Stimulated activated naive CD8-positive, alpha-beta T cell treated with anti-CD3 and anti-CD28 coated beads, Interleukin-15, amount 100 ng/mL, for 72 hours (primary cell): ENCODE measurements around the gene IGLON5.

Experiments used
- ATAC-seq: fragments of 150-1000 bp; cut with Tn5 transposase; 2 replicates; pipeline ENCODE4 v1.10.0; 2021; ENCODE audit warnings: mild to moderate bottlenecking, moderate library complexity
- DNase-seq, 2 donors: peaks; one replicate each; pipeline ENCODE4 v3.0.0; 2021 to 2022
- H3K27ac Mint-ChIP-seq, 2 donors: one replicate each; pipeline ENCODE4 v1.8.0; 2022; ENCODE audit warnings: mild to moderate bottlenecking in 2 of 2, mixed read lengths in 2 of 2, moderate library complexity in 2 of 2
- H3K27me3 Mint-ChIP-seq: one replicate; pipeline ENCODE4 v1.8.0; 2022; ENCODE audit warnings: mixed read lengths
- H3K4me1 Mint-ChIP-seq: one replicate; pipeline ENCODE4 v1.8.0; 2022; ENCODE audit warnings: mild to moderate bottlenecking, mixed read lengths
- H3K4me3 Mint-ChIP-seq, 2 donors: one replicate each; pipeline ENCODE4 v1.8.0; 2022; ENCODE audit warnings: mild to moderate bottlenecking in 2 of 2, mixed read lengths in 2 of 2, moderate library complexity in 1 of 2
- H3K9me3 Mint-ChIP-seq, 2 donors: one replicate each; pipeline ENCODE4 v1.8.0; 2022; ENCODE audit warnings: mixed read lengths in 2 of 2

Gene IGLON5

DNA sequence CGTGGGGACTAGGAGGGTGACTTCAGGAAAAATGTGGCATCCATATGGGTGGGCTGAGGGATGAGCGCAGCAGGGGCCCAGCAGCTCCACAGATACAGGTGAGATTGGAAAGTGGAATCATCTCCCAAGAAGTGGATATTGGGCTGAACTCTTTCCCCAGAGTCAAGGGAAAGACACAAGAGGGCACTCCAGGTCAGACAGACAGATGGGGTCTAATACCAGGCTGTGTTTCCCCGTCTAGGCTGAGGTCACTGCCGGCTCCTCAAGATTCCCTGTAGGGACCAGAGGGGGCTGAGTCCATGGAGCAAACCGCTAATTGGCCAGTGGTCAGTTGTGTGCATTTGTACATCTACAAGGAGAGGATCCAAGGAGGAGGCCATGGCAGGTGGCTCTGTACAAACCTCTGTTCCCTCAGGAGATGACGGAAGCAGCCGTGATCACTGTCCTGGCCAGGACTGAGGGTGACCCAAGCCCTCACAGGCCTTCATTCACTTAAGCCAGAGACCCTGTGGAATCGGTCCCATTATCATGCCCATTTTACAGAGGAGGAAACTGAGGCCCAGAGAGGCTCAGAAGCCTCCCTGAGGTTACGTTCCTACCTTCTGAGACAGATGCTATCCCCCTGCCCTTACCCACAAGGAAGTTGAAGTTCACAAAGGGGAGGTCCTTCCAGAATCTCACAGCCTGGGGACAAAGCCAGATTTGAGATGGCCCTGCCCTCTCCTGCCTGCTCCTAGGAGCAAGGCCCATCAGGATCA, 14.9 kb upstream of the IGLON5 start:
- no peak for ATAC-seq
- H3K27me3 Mint-ChIP-seq: peaks cover 23% of the 10 kb centered on the region
- H3K4me3 Mint-ChIP-seq: no peak overlapping the region
- no peak for DNase-seq
- H3K4me1 Mint-ChIP-seq: no peaks in the 10 kb centered on the region
- no peak overlapping the region for H3K27ac Mint-ChIP-seq
- H3K9me3 Mint-ChIP-seq: no peaks in the 10 kb centered on the region

DNA sequence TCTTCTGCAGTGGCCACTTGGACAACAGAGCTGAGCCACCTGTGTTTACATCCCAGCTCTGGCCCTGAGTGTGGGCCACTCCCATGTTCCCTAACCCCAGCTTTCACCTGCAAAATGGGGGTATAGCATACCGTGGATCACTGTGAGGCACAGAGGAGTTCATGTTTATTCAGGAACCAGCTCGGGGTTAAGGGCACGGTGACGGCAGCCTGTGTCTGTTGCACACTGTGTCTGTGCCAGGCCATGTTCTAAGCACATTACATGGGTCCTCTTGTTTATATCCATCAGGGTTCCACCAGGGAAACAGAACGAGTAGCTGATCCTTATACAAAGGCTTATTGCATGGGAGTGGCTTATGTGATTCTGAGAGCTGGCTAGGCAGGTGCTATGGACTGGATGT, 14.0 kb upstream of the IGLON5 start:
- Mint-ChIP-seq H3K4me3 (no peak overlapping the region), H3K27me3 (peaks cover 23% of the 10 kb centered on the region), H3K4me1 (no peaks in the 10 kb centered on the region), H3K9me3 (no peaks in the 10 kb centered on the region), H3K27ac (no peak overlapping the region)
- no peak for DNase-seq
- ATAC-seq: no peak

DNA sequence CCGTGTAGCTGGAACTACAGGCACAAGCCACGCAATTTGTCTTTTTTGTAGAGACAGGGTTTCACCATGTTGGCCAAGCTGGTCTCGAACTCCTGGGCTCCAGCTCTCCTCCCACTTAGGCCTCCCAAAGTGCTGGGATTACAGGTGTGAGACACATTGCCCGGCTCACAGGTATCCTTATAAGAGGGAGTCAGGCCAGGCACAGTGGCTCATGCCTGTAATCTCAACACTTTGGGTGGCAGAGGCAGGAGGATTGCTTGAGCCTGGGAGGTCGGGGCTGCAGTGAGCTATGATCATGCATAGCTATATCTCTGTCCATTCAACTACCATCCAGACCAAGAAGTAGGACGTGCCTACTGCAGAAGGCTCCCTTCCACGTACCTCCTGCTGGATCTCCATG, 10.2 kb upstream of the IGLON5 start:
- Mint-ChIP-seq H3K4me3 (no peak overlapping the region), H3K9me3 (peaks cover 7 to 9% of the 10 kb centered on the region in 2 donors), H3K4me1 (no peaks in the 10 kb centered on the region), H3K27me3 (peaks cover 8% of the 10 kb centered on the region), H3K27ac (no peak overlapping the region)
- ATAC-seq (no peak), DNase-seq (no peak)

DNA sequence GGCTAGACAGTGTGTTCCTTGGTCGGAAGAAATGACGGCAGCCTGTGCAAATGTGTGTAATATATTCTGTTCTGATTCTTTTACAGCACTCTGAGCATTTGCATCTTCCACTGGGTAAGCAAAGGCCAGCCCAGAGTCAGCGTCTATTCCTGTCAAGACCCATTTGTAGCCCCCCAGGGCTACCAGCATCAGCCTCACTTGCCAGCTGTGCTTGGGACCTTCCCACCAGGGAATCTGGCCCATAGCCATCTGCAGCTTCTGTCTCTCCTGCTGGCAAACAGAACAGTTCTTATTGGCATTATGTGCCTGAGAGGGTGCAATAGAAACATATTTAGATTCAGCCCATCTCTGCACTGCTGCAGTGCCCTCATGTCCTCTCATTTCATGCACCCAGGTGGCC, 6.0 kb upstream of the IGLON5 start:
- ATAC-seq: no peak
- Mint-ChIP-seq H3K9me3 (peaks cover 20% of the 10 kb centered on the region in 2 donors), H3K4me3 (no peak overlapping the region), H3K4me1 (no peaks in the 10 kb centered on the region), H3K27me3 (peaks cover 42% of the 10 kb centered on the region), H3K27ac (no peak overlapping the region)
- no peak for DNase-seq

DNA sequence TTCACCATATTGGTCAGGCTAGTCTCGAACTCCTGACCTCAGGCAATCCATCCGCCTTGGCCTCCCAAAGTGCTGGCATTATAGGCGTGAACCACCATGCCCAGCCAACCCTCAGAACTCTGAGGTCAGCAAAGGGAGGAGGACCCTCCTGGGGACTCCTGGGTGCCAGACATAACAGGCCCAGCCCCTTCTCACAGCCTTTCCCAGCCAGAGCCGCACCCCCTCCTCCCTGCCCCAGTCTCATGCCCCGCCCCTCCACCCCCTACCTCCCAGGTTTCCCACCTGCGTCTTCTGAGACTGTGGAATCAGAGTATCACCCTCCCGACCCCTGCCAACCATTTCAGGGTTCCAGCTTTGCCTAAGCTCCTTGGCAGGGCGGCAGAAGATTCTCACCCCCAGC, 5.2 kb downstream of the IGLON5 start:
- Mint-ChIP-seq H3K4me1 (no peaks in the 10 kb centered on the region), H3K27me3 (peaks cover 39% of the 10 kb centered on the region), H3K4me3 (no peak overlapping the region), H3K27ac (no peak overlapping the region), H3K9me3 (peaks cover 4 to 10% of the 10 kb centered on the region in 2 donors)
- no peak for DNase-seq
- ATAC-seq: no peak

DNA sequence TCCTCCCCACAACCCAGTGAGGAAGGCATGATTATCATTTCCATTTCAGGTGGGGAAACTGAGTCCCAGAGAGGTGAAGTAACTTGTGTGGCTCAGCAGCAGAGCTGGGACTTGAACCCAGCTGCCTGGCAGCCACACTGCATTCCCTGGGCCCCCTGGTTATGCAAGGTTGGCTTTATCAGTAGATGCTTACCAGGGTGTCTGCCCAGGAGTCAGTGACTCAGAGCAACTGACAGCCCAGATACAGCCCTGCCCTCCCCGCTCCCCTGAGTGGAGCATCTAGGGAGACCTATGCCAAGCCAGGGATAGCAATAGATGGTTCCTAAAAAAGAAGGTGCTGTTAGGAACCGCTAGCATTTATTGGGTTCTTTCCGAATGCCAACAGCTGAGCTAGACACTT, 5.9 kb downstream of the IGLON5 start:
- Mint-ChIP-seq H3K4me1 (no peaks in the 10 kb centered on the region), H3K9me3 (peaks cover 4 to 10% of the 10 kb centered on the region in 2 donors), H3K27ac (no peak overlapping the region), H3K27me3 (peaks cover 36% of the 10 kb centered on the region), H3K4me3 (no peak overlapping the region)
- ATAC-seq: no peak
- no peak for DNase-seq

DNA sequence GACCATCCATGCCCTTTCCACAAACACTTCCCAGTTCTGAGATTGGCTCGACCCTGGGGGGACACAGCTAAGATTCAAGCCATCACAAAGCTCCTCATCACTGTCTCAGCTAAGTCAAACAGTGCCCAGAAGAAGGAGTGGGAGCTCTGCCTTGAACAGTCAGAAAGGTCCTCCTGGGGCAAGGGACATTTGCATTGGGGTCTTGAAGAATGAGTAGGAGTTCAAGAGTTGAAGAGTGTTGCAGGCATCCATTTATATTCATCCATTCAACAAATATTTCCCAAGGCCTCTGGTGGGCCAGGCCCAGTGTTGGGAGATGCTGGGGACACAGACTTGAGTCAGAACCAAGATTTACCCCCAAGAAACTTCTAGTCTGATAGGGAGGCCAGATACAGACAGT, 6.5 kb downstream of the IGLON5 start:
- no peak for DNase-seq
- peaks cover 36% of the 10 kb centered on the region for H3K27me3 Mint-ChIP-seq
- H3K4me1 Mint-ChIP-seq: no peaks in the 10 kb centered on the region
- H3K4me3 Mint-ChIP-seq: no peak overlapping the region
- no peak overlapping the region for H3K27ac Mint-ChIP-seq
- peaks cover 4 to 10% of the 10 kb centered on the region in 2 donors for H3K9me3 Mint-ChIP-seq
- ATAC-seq: no peak

DNA sequence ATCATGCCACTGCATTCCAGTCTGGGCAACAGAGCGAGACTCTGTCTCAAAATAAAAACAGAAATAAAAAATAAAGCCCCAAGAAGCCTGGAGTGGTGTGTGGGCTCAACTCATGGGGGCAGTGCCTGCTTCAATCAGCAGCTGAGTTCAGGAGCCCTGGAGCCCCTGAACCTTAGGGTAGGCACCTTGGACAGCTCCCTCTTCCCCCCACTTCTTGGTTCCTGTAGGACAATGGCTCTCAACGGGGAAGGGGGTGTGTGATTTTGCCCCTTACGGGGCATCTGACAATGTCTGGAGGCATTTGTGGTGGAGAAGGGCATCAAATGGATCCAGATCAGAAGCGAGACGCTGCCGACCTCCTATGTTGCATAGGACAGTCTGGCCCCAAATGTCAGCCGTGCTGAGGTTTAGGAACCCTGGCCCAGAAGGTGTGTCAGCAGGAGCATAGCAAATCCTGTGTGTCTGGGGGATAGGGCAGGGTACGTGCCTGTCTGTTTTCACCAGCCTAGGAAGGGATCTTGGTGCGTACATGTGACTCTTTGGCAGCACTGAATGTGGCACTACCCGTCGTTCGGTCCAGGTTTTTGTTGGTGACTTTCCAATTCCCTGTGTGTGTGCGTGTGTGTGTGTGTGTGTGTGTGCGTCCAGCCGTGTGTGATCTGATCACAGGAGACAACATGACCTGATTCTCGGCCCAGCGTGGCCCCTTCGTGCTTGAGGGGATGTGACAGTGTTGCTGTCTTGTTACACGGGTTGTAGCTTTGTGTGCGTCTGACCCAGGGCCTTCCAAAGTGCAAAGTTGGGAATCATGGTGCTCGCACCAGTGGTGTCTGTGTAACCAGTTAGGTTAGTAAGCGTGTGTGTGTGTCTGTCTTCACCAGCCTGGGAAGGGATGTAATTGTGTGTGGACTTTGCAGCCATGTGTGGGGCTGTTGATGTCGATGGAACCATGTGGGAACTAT, 7.5 kb downstream of the IGLON5 start:
- Mint-ChIP-seq H3K9me3 (peaks cover 4 to 10% of the 10 kb centered on the region in 2 donors), H3K4me1 (no peaks in the 10 kb centered on the region), H3K4me3 (no peak overlapping the region), H3K27me3 (peaks cover 36% of the 10 kb centered on the region), H3K27ac (no peak overlapping the region)
- ATAC-seq (no peak), DNase-seq (no peak)

DNA sequence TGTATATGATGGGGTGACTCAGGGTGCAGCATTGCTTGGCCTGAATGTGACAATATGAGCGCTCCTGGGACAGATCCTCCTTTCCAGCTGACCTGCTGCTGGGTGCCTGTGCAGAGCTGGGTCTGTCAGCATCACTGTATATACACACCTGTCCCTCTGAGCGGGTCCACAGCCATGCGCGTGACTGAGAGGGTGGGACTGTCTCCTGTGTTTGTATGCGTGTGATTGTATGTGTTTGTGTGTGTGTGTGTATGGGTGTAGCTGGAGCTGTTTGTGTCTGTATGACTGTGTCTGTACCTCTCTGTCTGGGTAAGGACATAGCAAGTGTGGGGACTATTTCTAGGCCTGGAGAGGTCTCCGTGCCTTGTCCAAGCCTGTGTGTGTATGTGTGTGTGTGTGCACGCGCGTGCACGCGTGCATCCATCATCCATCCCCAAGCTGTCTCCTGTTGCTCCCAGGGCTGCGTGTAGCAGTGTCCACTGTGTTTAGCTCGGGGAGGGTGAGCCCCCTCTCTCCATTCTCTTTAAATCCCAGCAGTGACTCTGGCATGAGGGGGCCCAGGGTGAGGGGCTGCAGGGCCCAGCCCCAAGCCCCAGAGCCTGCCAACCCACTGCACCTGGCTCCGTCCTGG, 8.3 kb downstream of the IGLON5 start:
- Mint-ChIP-seq H3K9me3 (peaks cover 4 to 6% of the 10 kb centered on the region in 2 donors), H3K4me3 (no peak overlapping the region), H3K4me1 (no peaks in the 10 kb centered on the region), H3K27ac (no peak overlapping the region), H3K27me3 (peaks cover 36% of the 10 kb centered on the region)
- DNase-seq (no peak), ATAC-seq (no peak)

DNA sequence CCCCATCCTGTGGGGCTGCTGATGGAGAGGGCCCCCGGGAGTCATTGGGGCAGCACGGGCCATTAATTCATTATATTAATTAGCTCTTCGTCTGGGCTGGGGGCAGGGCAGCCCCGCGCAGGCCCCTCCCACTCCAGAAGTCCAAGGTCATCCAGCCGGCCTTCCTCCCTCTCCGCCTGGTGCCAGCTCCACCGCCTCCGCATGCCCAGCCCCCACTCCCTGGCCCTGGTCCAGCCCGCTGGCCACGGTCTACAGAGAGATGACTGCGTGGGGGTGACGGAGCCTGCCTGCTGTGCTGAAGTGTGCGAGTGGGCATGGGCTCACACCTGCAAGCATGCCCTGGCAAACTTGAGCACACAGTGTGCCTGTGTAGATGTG, 8.8 kb downstream of the IGLON5 start:
- DNase-seq (no peak), ATAC-seq (no peak)
- Mint-ChIP-seq H3K9me3 (peaks cover 1 to 3% of the 10 kb centered on the region in 2 donors), H3K27ac (no peak overlapping the region), H3K27me3 (peaks cover 36% of the 10 kb centered on the region), H3K4me3 (no peak overlapping the region), H3K4me1 (peaks cover under 1% of the 10 kb centered on the region)

DNA sequence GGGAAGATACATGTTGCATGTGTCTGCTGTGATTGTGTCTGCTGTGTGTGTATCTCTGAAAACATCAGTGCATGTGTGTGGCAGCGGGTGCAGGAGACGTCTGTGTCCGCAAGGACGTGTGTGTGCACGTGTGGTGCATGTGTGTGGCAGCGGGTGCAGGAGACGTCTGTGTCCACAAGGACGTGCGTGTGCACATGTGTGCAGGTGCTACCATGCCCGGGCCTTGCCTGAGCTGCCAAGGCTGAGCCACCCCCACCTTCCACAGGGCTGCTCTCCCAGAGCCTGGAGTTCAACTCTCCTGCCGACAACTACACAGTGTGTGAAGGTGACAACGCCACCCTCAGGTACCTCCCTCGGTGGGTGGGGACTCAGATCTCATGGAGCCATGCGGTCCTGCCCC, 10.4 kb downstream of the IGLON5 start:
- H3K27ac Mint-ChIP-seq: no peak overlapping the region

DNA sequence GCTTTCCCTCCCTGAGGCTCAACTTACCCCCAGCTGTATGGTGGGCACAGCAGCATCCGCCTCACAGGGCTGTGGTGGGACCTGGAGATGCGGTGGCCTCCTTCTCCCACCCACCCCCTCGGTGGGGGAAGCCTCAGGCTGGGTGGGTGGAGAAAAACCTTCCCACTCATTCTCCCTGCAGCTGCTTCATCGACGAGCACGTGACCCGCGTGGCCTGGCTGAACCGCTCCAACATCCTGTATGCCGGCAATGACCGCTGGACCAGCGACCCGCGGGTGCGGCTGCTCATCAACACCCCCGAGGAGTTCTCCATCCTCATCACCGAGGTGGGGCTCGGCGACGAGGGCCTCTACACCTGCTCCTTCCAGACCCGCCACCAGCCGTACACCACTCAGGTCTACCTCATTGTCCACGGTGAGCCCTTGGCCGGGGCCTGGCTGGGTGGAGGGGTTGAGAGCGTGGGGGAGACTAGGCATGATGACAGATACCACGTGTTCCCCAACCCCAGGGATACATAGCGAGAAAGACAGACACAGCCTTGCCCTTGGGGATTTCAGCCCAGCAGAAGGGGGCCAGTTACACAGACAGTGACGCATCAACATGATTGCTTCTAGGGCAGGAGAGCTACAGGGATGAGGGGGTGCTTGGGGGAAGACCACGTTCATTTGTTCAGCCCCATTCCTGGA, 12.2 kb downstream of the IGLON5 start:
- peaks cover 23% of the 10 kb centered on the region for H3K4me1 Mint-ChIP-seq
- ATAC-seq (no peak), DNase-seq (no peak)
- no peak overlapping the region for H3K4me3 Mint-ChIP-seq
- no peaks in the 10 kb centered on the region for H3K9me3 Mint-ChIP-seq
- no peak overlapping the region for H3K27ac Mint-ChIP-seq
- peaks cover 66% of the 10 kb centered on the region for H3K27me3 Mint-ChIP-seq

More for the DNA sequence above, 10.4 kb downstream of the IGLON5 start:
- H3K27me3 Mint-ChIP-seq: peaks cover 47% of the 10 kb centered on the region
- peaks cover 11% of the 10 kb centered on the region for H3K4me1 Mint-ChIP-seq
- DNase-seq (no peak), ATAC-seq (no peak)
- no peaks in the 10 kb centered on the region for H3K9me3 Mint-ChIP-seq
- no peak overlapping the region for H3K4me3 Mint-ChIP-seq

DNA sequence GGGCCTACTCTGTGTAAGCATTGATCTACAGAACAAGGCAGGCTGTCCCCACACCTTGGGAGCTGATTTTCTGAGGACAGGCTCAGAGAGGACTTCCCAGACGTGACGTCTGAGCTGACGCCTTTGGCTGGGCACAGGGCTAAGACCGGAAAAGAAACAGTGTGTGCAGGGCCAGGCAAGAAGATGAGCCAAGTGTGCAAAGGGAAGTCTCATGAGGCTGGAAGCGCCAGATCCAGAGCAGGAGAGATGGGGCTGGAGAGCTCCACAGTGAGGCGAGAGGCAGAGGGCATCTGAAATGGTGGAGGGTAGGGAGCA, 12.7 kb downstream of the IGLON5 start:
- H3K9me3 Mint-ChIP-seq: no peaks in the 10 kb centered on the region
- no peak overlapping the region for H3K27ac Mint-ChIP-seq
- DNase-seq (no peak), ATAC-seq (no peak)
- H3K27me3 Mint-ChIP-seq: peaks cover 71% of the 10 kb centered on the region
- H3K4me3 Mint-ChIP-seq: no peak overlapping the region
- peaks cover 23% of the 10 kb centered on the region for H3K4me1 Mint-ChIP-seq

DNA sequence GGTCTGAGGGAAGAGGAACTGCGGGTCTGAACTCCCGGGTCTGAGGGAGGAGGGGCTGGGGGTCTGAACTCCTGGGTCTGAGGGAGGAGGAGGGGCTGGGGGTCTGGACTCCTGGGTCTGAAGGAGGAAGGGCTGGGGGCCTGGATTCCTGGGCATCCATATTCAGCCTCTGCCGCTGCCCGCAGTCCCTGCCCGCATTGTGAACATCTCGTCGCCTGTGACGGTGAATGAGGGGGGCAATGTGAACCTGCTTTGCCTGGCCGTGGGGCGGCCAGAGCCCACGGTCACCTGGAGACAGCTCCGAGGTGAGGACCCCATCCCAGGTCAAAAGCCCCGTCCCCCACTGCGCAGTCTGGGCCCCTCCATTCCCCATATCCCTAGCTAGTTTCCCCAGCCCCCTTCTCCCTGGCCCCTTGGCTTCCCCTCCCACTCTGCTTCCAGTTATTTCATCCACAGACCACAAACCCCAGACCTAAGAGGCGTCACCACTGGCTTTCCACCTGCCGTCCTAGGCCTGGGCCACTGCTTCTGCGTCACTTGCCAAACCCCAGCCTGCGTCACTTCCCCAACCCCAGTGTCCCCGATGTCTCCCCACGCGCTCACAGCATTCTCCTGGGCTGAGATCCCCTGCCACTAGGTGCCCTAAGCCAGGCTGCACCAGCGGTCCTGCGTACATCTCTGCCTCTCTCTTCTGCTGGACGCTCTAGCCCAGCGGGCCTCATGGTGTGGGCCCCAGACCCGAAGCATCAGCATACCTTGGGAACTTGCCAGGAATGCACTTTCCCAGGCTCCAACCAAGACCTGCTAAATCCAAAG, 13.9 kb downstream of the IGLON5 start:
- Mint-ChIP-seq H3K9me3 (no peaks in the 10 kb centered on the region), H3K27ac (no peak overlapping the region), H3K27me3 (peaks cover 83% of the 10 kb centered on the region), H3K4me3 (peak overlapping the region in 1 of 2 donors; percentile 10), H3K4me1 (peaks cover 30% of the 10 kb centered on the region)
- ATAC-seq (peak; percentile 44), DNase-seq (no peak)
